Activated naive CD8-positive, alpha-beta T cell treated with anti-CD3 and anti-CD28 coated beads for 36 hours (primary cell): Measurements from ENCODE around the gene RUFY3. TPM values are rescaled to one million over a fixed set of nuclear protein-coding genes. Genes with fewer than 3 reads are reported as not detected.
"Not testable (repeated sequence)": the region's sequence is repeated elsewhere in the genome, so short reads cannot be mapped to it uniquely, and the experiment has no call there.

Source experiments
- DNase-seq: peaks from one replicate; pipeline ENCODE4 v3.0.0; 2021
- H3K27ac Mint-ChIP-seq: one replicate; pipeline ENCODE4 v1.8.0; 2022; ENCODE audit warnings: mild to moderate bottlenecking, moderate library complexity, mixed read lengths
- H3K27me3 Mint-ChIP-seq: one replicate; pipeline ENCODE4 v1.8.0; 2022; ENCODE audit warnings: mild to moderate bottlenecking, mixed read lengths
- H3K36me3 Mint-ChIP-seq: one replicate; pipeline ENCODE4 v1.8.0; 2021; ENCODE audit warnings: mild to moderate bottlenecking, mixed read lengths
- H3K4me1 Mint-ChIP-seq: one replicate; pipeline ENCODE4 v1.8.0; 2021; ENCODE audit warnings: mixed read lengths
- H3K4me3 Mint-ChIP-seq: one replicate; pipeline ENCODE4 v1.8.0; 2022; ENCODE audit warnings: mild to moderate bottlenecking, moderate library complexity, mixed read lengths
- H3K9me3 Mint-ChIP-seq: one replicate; pipeline ENCODE4 v1.8.0; 2022; ENCODE audit warnings: mixed read lengths
- total RNA-seq, 2 experiments: library from RNA; stranded (reverse); gene quantifications; one replicate each; pipeline ENCODE4 v1.2.3, GENCODE V29; 2021

The RUFY3 gene, protein sequence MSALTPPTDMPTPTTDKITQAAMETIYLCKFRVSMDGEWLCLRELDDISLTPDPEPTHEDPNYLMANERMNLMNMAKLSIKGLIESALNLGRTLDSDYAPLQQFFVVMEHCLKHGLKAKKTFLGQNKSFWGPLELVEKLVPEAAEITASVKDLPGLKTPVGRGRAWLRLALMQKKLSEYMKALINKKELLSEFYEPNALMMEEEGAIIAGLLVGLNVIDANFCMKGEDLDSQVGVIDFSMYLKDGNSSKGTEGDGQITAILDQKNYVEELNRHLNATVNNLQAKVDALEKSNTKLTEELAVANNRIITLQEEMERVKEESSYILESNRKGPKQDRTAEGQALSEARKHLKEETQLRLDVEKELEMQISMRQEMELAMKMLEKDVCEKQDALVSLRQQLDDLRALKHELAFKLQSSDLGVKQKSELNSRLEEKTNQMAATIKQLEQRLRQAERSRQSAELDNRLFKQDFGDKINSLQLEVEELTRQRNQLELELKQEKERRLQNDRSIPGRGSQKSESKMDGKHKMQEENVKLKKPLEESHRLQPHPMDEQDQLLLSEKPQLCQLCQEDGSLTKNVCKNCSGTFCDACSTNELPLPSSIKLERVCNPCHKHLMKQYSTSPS
- 10 to 100 TPM; 10.1 to 11.3 TPM for total RNA-seq

DNA sequence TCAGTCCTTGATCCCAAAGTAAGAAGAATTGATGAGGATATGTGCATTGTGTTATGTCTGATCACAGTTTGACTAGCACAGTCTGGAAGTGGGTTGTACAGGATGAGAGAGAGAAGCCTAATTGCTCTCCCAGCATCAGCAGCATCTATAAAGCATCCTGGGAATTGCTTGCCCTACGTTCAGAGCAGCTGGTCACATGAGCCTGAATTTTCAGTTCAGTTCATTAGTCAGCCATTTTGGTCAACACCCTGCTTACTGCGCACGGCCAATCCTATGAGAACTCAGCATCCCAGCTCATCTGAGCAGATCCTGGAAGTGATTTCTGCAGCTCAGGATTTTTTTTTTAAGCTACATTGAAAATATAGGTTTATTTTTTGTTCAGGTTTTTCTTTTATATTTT is at the start of gene RUFY3:
Gene RUFY3, plus strand, starts transcription at position 218 of the 400 bp plus-strand sequence. CDS start 610 bp downstream, outside the sequence.
- peaks cover 23% of the 10 kb centered on the region for H3K4me1 Mint-ChIP-seq
- no peaks in the 10 kb centered on the region for H3K9me3 Mint-ChIP-seq
- peak within 1 kb of the TSS; percentile 17 for H3K27ac Mint-ChIP-seq
- peak within 1 kb of the TSS; percentile 29 for H3K4me3 Mint-ChIP-seq
- no peaks in the 10 kb centered on the region for H3K36me3 Mint-ChIP-seq
- H3K27me3 Mint-ChIP-seq = no peaks in the 10 kb centered on the region
- no peak for DNase-seq

DNA sequence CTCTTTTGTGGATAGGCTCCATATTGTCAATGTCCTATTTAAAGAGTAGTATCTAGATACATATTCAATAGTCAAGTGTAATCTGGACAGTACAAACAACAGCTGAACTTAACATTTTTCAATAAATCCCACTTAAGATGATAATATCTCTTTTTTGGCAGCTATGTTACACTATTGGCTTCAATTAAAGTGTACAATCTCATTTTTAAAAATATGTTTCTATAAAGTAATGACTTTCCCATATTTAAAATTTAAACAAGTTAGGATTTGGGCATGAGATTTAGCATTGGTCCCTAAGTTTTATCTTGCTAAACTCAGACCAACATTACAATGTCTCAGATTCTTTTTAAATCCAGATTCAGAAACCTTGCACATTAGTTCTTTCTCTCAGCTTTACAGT is 47.6 kb upstream of the RUFY3 start:
- Mint-ChIP-seq H3K4me1 (peaks cover 16% of the 10 kb centered on the region), H3K4me3 (no peak overlapping the region), H3K27me3 (peaks cover 5% of the 10 kb centered on the region), H3K27ac (no peak overlapping the region), H3K9me3 (no peaks in the 10 kb centered on the region), H3K36me3 (no peaks in the 10 kb centered on the region)
- DNase-seq = no peak

- DNase-seq = no peak
- no peaks in the 10 kb centered on the region for H3K9me3 Mint-ChIP-seq
- H3K4me1 Mint-ChIP-seq = peaks cover 18% of the 10 kb centered on the region
- no peak overlapping the region for H3K27ac Mint-ChIP-seq
- H3K27me3 Mint-ChIP-seq = peaks cover 5% of the 10 kb centered on the region
- H3K36me3 Mint-ChIP-seq = no peaks in the 10 kb centered on the region
- H3K4me3 Mint-ChIP-seq = no peak overlapping the region
Observed at GRCh38 chr4:70674731-70675130, 47.0 kb upstream of the RUFY3 start.

GRCh38 chr4:70676554-70677090 is 45.1 kb upstream of the RUFY3 start:
- peaks cover 21% of the 10 kb centered on the region for H3K4me1 Mint-ChIP-seq
- no peak overlapping the region for H3K4me3 Mint-ChIP-seq
- H3K27ac Mint-ChIP-seq = no peak overlapping the region
- H3K27me3 Mint-ChIP-seq = peaks cover 3% of the 10 kb centered on the region
- DNase-seq = no peak
- no peaks in the 10 kb centered on the region for H3K9me3 Mint-ChIP-seq
- H3K36me3 Mint-ChIP-seq = no peaks in the 10 kb centered on the region

DNA sequence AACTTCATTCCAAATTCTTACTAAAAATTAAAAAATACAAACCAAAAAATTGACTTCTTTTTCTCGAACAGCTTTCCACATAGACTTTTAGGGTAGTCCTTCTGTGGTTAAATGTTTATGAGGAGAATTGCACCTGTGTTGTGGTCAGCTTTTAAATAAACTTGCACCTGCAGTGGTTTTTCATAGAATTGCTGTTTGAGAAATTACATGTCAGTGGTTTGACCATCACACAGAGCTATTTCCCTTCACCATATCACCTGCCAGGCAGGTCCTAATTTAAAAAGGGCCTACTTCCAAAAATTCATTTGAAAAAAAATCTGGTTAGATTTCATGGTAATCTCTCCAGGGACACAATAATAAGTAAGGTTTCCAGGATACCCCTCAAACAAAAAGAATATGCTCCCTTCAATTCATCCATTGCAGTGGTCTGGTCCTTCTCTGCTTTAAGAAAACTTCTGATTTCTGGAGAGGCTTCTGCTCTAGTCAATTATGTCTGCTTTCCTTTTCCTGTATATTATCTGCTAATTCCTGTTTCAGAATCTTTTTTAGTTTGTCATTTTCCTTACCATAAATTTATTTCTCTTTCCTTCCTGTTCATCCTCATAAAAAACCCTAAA is 43.3 kb upstream of the RUFY3 start:
- DNase-seq = no peak
- Mint-ChIP-seq H3K4me1 (peaks cover 21% of the 10 kb centered on the region), H3K27me3 (peaks cover 3% of the 10 kb centered on the region), H3K27ac (no peak overlapping the region), H3K36me3 (no peaks in the 10 kb centered on the region), H3K9me3 (no peaks in the 10 kb centered on the region), H3K4me3 (no peak overlapping the region)

DNA sequence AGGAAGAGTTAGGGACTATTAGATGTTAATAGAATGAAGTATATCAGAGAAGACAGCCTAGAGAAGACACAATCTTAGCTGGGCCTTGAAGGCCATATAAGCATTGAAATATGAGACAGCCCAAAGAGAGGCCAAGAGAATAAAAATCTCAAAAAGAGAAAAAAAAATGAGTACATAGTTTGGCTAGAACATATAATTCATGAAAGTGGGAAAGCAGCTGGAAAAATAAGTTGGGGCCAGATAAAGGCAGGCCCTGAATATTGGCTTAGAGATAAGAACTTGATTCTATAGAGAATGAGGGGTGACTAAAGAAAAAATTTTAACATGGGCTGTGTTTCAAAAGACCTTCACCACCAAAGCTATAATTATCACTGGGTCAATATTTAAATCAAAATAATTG is 40.8 kb upstream of the RUFY3 start:
- Mint-ChIP-seq H3K9me3 (no peaks in the 10 kb centered on the region), H3K4me3 (no peak overlapping the region), H3K27me3 (no peaks in the 10 kb centered on the region), H3K4me1 (peaks cover 21% of the 10 kb centered on the region), H3K27ac (no peak overlapping the region), H3K36me3 (no peaks in the 10 kb centered on the region)
- no peak for DNase-seq

- no peak for DNase-seq
- Mint-ChIP-seq H3K27me3 (no peaks in the 10 kb centered on the region), H3K4me1 (peaks cover 18% of the 10 kb centered on the region), H3K27ac (no peak overlapping the region), H3K36me3 (no peaks in the 10 kb centered on the region), H3K9me3 (no peaks in the 10 kb centered on the region), H3K4me3 (no peak overlapping the region)
Observed at GRCh38 chr4:70681704-70682103, 40.1 kb upstream of the RUFY3 start.

- H3K4me1 Mint-ChIP-seq = peaks cover 16% of the 10 kb centered on the region
- H3K27ac Mint-ChIP-seq, H3K36me3 Mint-ChIP-seq, H3K27me3 Mint-ChIP-seq, DNase-seq, H3K9me3 Mint-ChIP-seq, H3K4me3 Mint-ChIP-seq: not testable (repeated sequence)
Observed at GRCh38 chr4:70682142-70682541, 39.6 kb upstream of the RUFY3 start.

GRCh38 chr4:70687392-70687791 is 34.4 kb upstream of the RUFY3 start:
- H3K27me3 Mint-ChIP-seq = no peaks in the 10 kb centered on the region
- H3K4me1 Mint-ChIP-seq = peaks cover 25% of the 10 kb centered on the region
- H3K9me3 Mint-ChIP-seq = no peaks in the 10 kb centered on the region
- H3K27ac Mint-ChIP-seq = peak overlapping the region; percentile 97
- peak overlapping the region; percentile 100 for H3K4me3 Mint-ChIP-seq
- peak; percentile 16 for DNase-seq
- peaks cover 33% of the 10 kb centered on the region for H3K36me3 Mint-ChIP-seq

GRCh38 chr4:70687821-70688794 is 33.7 kb upstream of the RUFY3 start, which contains the start of gene UTP3:
UTP3 (plus strand) TSS chr4:70688532; CDS start chr4:70688678, 146 bp downstream.
- peaks cover 33% of the 10 kb centered on the region for H3K36me3 Mint-ChIP-seq
- H3K27ac Mint-ChIP-seq = peak within 1 kb of the TSS; percentile 97
- no peaks in the 10 kb centered on the region for H3K9me3 Mint-ChIP-seq
- H3K4me1 Mint-ChIP-seq = peaks cover 25% of the 10 kb centered on the region
- H3K4me3 Mint-ChIP-seq = peak within 1 kb of the TSS; percentile 100
- peak; percentile 94 for DNase-seq
- H3K27me3 Mint-ChIP-seq = no peaks in the 10 kb centered on the region

DNA sequence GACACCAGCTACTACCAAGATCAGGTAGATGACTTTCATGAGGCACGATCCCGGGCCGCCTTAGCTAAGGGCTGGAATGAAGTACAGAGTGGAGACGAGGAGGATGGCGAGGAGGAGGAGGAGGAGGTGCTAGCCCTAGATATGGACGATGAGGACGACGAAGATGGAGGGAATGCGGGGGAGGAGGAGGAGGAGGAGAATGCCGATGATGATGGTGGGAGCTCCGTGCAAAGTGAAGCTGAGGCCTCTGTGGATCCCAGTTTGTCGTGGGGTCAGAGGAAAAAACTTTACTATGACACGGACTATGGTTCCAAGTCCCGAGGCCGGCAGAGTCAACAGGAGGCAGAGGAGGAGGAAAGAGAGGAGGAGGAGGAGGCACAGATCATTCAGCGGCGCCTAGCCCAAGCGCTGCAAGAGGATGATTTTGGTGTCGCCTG is 33.0 kb upstream of the RUFY3 start:
- no peaks in the 10 kb centered on the region for H3K27me3 Mint-ChIP-seq
- H3K36me3 Mint-ChIP-seq = peaks cover 36% of the 10 kb centered on the region
- peak overlapping the region; percentile 100 for H3K4me3 Mint-ChIP-seq
- no peak for DNase-seq
- H3K9me3 Mint-ChIP-seq = no peaks in the 10 kb centered on the region
- H3K27ac Mint-ChIP-seq = peak overlapping the region; percentile 97
- H3K4me1 Mint-ChIP-seq = peaks cover 25% of the 10 kb centered on the region

GRCh38 chr4:70691661-70692060 is 30.1 kb upstream of the RUFY3 start:
- DNase-seq = no peak
- Mint-ChIP-seq H3K4me3 (peak overlapping the region; percentile 49), H3K36me3 (peaks cover 36% of the 10 kb centered on the region), H3K27ac (peak overlapping the region; percentile 2), H3K9me3 (no peaks in the 10 kb centered on the region), H3K27me3 (no peaks in the 10 kb centered on the region), H3K4me1 (peaks cover 27% of the 10 kb centered on the region)

GRCh38 chr4:70694633-70695032 is 27.1 kb upstream of the RUFY3 start:
- H3K4me1 Mint-ChIP-seq = peaks cover 19% of the 10 kb centered on the region
- DNase-seq, H3K27ac Mint-ChIP-seq, H3K27me3 Mint-ChIP-seq, H3K4me3 Mint-ChIP-seq, H3K9me3 Mint-ChIP-seq: not testable (repeated sequence)
- H3K36me3 Mint-ChIP-seq = peaks cover 24% of the 10 kb centered on the region

DNA sequence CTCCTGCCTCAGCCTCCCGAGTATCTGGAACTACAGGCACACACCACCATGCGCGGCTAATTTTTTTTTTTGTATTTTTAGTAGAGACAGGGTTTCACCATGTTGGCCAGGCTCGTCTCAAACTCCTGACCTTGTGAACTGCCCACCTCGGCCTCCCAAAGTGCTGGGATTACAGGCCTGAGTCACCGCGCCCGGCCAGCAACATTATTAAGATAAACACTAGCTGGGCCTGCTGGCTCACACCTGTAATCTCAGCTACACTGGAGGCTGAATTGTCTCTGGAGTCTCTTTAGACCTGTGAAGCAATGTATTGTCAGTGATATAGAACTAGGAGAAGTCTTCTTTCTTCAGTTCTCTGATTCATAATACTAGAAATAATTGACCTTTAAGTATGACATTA is 23.3 kb upstream of the RUFY3 start:
- not testable (repeated sequence) for H3K27me3 Mint-ChIP-seq, H3K27ac Mint-ChIP-seq, H3K4me3 Mint-ChIP-seq, DNase-seq, H3K9me3 Mint-ChIP-seq, H3K4me1 Mint-ChIP-seq, H3K36me3 Mint-ChIP-seq
